Endothelial cell of umbilical vein (primary cell): Measurements from ENCODE around the gene GRID2IP. TPM values are rescaled to one million over a fixed set of nuclear protein-coding genes. Genes with fewer than 3 reads are reported as not detected.

Experiments used
- BruUV-seq: library from RNA; stranded (reverse); fragments of 400-500 nt; replicated peaks from 2 replicates; lab custom pipeline; 2021; lab: Mats Ljungman, UMichigan
- CTCF ChIA-PET: fragments of 300-600, 350-600 bp; sonication (Branson Sonifier 250); formaldehyde crosslinking; loops from one replicate; lab custom pipeline; 2021; ENCODE audit warnings: antibody characterized with exemption, inconsistent platforms; lab: Charles Lee
- POLR2A ChIA-PET: fragments of 300-600, 350-600 bp; sonication (Branson Sonifier 250); formaldehyde crosslinking; loops from one replicate; lab custom pipeline; 2021; ENCODE audit warnings: antibody characterized with exemption, inconsistent platforms; lab: Charles Lee
- DNase-seq: peaks from one replicate; pipeline ENCODE4 v3.0.0-alpha.2; 2011; ENCODE audit warnings: low read depth, low spot score
- FAIRE-seq: peaks from 2 replicates; lab custom pipeline; 2011; peaks lifted over from hg19 to GRCh38; lab: Jason Lieb, UNC
- H2AFZ ChIP-seq: 2 replicates; pipeline ENCODE4 v1.6.0; 2012; ENCODE audit warnings: low read depth, low read length, control low read depth, inconsistent platforms
- H3K27ac ChIP-seq: 2 replicates; pipeline ENCODE4 v1.5.1; 2011; ENCODE audit warnings: low read depth, mild to moderate bottlenecking, control low read depth, low read length, moderate library complexity; ENCODE audit not compliant: insufficient read depth
- H3K27me3 ChIP-seq, 2 experiments: 2 replicates each; pipeline versions ENCODE4 v1.6.0 to v1.6.1; 2011; ENCODE audit warnings: low read length in 2 of 2, mixed read lengths in 1 of 2; ENCODE audit not compliant: control insufficient read depth in 2 of 2, insufficient read depth in 2 of 2
- H3K36me3 ChIP-seq, 2 experiments: 2 replicates in 1 of 2; 3 replicates in 1 of 2; pipeline ENCODE4 v1.5.1; 2011; ENCODE audit warnings: low read length in 2 of 2, mild to moderate bottlenecking in 1 of 2, moderate library complexity in 1 of 2; ENCODE audit not compliant: control insufficient read depth in 2 of 2, insufficient read depth in 2 of 2; ENCODE audit errors: extremely low read depth in 1 of 2
- H3K4me1 ChIP-seq: 3 replicates; pipeline ENCODE4 v1.5.1; 2011; ENCODE audit warnings: mild to moderate bottlenecking, low read length; ENCODE audit not compliant: control insufficient read depth, insufficient read depth; ENCODE audit errors: extremely low read depth
- H3K4me2 ChIP-seq: 2 replicates; pipeline ENCODE4 v1.6.1; 2011; ENCODE audit warnings: low read length, control low read depth, mixed read lengths; ENCODE audit not compliant: insufficient read depth
- H3K4me3 ChIP-seq, 3 experiments: fragments of 200-600 bp in 1 of 3; sonication (generic), shearing (Covaris generic) in 1 of 3; replicated peaks in 1 of 3; 2 replicates each; pipeline ENCODE4 v1.5.1; 2011 to 2016; ENCODE audit warnings: control low read depth in 3 of 3, low read length in 3 of 3, mild to moderate bottlenecking in 2 of 3, inconsistent platforms in 1 of 3, low read depth in 1 of 3, moderate library complexity in 1 of 3; ENCODE audit not compliant: insufficient read depth in 1 of 3
- H3K79me2 ChIP-seq: 2 replicates; pipeline ENCODE4 v1.6.0; 2012; ENCODE audit warnings: low read length, inconsistent platforms; ENCODE audit not compliant: control insufficient read depth, insufficient read depth
- H3K9ac ChIP-seq: replicated peaks from 2 replicates; pipeline ENCODE3; 2011; ENCODE audit warnings: low read length, control low read depth; ENCODE audit not compliant: insufficient read depth; ENCODE audit errors: extremely low read depth
- H3K9me1 ChIP-seq: replicated peaks from 3 replicates; pipeline ENCODE4 v1.6.0; 2011; ENCODE audit warnings: mild to moderate bottlenecking, low read length; ENCODE audit not compliant: control insufficient read depth, insufficient read depth; ENCODE audit errors: extremely low read depth
- H3K9me3 ChIP-seq: replicated peaks from 2 replicates; pipeline ENCODE4 v1.5.1; 2012; ENCODE audit warnings: low read length, inconsistent platforms; ENCODE audit not compliant: control insufficient read depth, insufficient read depth
- H4K20me1 ChIP-seq: replicated peaks from 2 replicates; pipeline ENCODE3; 2011; ENCODE audit warnings: mild to moderate bottlenecking, low read length; ENCODE audit not compliant: control insufficient read depth, insufficient read depth; ENCODE audit errors: extremely low read depth
- EZH2 ChIP-seq: IDR thresholded peaks from 2 replicates; pipeline ENCODE4 v1.6.1; 2012; ENCODE audit warnings: borderline replicate concordance, low read depth, mild to moderate bottlenecking, moderate library complexity, low read length, inconsistent platforms; ENCODE audit not compliant: severe bottlenecking
- FOS ChIP-seq: IDR thresholded peaks from 2 replicates; pipeline ENCODE4 v1.6.1; 2011; ENCODE audit warnings: mild to moderate bottlenecking, low read length, moderate library complexity, borderline replicate concordance; ENCODE audit not compliant: insufficient read depth
- JUN ChIP-seq: IDR thresholded peaks from 2 replicates; pipeline ENCODE4 v1.6.1; 2011; ENCODE audit warnings: borderline replicate concordance, low read depth; ENCODE audit not compliant: insufficient read length, insufficient read depth
- MYC ChIP-seq: IDR thresholded peaks from one replicate; pipeline ENCODE4 v1.6.1; 2011; ENCODE audit warnings: mild to moderate bottlenecking, low read depth, low read length
- POLR2AphosphoS5 ChIP-seq: IDR thresholded peaks from 2 replicates; pipeline ENCODE4 v1.6.1; 2012; ENCODE audit warnings: low read depth, mild to moderate bottlenecking, control low read depth, low read length, moderate library complexity; ENCODE audit not compliant: insufficient read depth
- dilution Hi-C: fragments of 300-500 bp; cut with MboI; formaldehyde crosslinking; loops from one replicate; pipeline ENCODE4 v1.15.0; 2019; ENCODE audit warnings: low sequenced_read_pairs; ENCODE audit not compliant: extremely low pct_ligation_motif_present
- intact Hi-C: fragments of 100-400 bp; cut with micrococcal nuclease; formaldehyde crosslinking; loops from one replicate; pipeline ENCODE4 v1.10.0; 2022
- polyA plus RNA-seq, 4 experiments: library from polyadenylated mRNA; depleted of rRNA in 3 of 4; stranded (reverse) in 3 of 4; unstranded in 1 of 4; fragments of >200 nt; gene quantifications; 2 replicates each; pipeline versions ENCODE4 v1.2.1 to v1.2.3, GENCODE V29; 2011 to 2012; ENCODE audit warnings: missing spikeins in 1 of 4
- total RNA-seq: library from RNA; stranded (reverse); gene quantifications from 2 replicates; pipeline ENCODE4 v1.2.3, GENCODE V29; 2021
- TF ChIP-seq, protein P1 (sequence below): IDR thresholded peaks from 2 replicates; pipeline ENCODE4 v1.6.1; 2011; ENCODE audit not compliant: insufficient read depth, insufficient read length
- TF ChIP-seq, protein P2 (sequence below), 2 donors: IDR thresholded peaks; 1 replicate in 1 of 2; 2 replicates in 1 of 2; pipeline ENCODE4 v1.5.1; 2011; ENCODE audit warnings: low read length in 2 of 2, mild to moderate bottlenecking in 2 of 2, moderate library complexity in 2 of 2, control low read depth in 1 of 2, inconsistent platforms in 1 of 2, low read depth in 1 of 2; ENCODE audit not compliant: insufficient read depth in 1 of 2; ENCODE audit errors: extremely low read depth in 1 of 2

Gene GRID2IP
- total and polyA plus RNA-seq, 2 donors (not counting 3 experiments of a cell fraction or from before 2014, with no cell fraction given), result not detected

DNA sequence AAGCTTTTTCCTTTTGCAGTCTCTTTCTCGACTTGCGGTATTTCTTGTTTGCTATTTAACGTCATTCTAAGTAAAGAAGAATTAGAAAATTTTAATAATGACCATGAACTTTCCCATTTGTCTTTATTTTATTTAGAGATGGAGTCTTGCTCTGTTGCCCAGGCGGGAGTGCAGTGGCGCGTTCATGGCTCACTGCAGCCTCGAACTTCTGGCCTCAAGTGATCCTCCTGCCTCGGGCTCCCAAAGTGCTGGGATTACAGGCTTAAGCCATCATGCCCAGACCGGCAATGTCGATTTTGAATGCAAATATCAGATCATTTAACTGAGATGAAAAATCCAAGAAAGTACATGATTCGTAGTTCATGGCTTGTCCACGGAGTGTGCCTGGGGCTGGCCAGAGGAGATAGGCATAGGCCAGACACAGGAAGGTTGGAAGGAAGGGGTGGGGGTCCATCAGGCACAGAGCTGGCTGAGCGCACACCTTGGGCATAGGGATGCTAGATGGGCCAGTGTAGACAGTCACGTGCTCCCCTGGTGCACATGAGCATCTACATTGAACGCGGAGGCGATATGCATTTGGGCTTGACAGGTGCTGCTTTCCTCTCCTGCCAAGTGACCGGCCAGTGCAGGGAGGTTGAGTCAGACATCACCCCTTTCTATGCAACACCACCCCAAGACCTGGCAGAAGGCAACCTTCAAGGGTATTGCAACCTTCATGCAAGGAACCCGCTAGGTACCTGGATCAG lies 64.7 kb downstream of the GRID2IP start:
- CTCF ChIA-PET, result no interaction called here
- Histone ChIP-seq H2AFZ (no peak overlapping the region), H3K9me3 (no peaks in the 10 kb centered on the region), H3K79me2 (peaks cover 22% of the 10 kb centered on the region), H3K27ac (no peak overlapping the region), H4K20me1 (no peaks in the 10 kb centered on the region), H3K9ac (no peak overlapping the region), H3K4me3 (no peak overlapping the region), H3K36me3 (no peaks in the 10 kb centered on the region), H3K4me2 (no peak overlapping the region), H3K27me3 (peaks cover 3 to 4% of the 10 kb centered on the region in 2 experiments), H3K4me1 (peaks cover 10% of the 10 kb centered on the region), H3K9me1 (no peaks in the 10 kb centered on the region)
- FAIRE-seq, result no peak
- POLR2A ChIA-PET, result no interaction called here
- BruUV-seq, result no TSS peak
- no peak for DNase-seq
- intact Hi-C loops, result no loop called here
- TF ChIP-seq JUN (no peak), FOS (no peak), MYC (no peak), EZH2 (no peak), POLR2AphosphoS5 (no peak)
- TF ChIP-seq, protein P1, sequence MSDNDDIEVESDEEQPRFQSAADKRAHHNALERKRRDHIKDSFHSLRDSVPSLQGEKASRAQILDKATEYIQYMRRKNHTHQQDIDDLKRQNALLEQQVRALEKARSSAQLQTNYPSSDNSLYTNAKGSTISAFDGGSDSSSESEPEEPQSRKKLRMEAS, result no peak
- TF ChIP-seq, protein P2, sequence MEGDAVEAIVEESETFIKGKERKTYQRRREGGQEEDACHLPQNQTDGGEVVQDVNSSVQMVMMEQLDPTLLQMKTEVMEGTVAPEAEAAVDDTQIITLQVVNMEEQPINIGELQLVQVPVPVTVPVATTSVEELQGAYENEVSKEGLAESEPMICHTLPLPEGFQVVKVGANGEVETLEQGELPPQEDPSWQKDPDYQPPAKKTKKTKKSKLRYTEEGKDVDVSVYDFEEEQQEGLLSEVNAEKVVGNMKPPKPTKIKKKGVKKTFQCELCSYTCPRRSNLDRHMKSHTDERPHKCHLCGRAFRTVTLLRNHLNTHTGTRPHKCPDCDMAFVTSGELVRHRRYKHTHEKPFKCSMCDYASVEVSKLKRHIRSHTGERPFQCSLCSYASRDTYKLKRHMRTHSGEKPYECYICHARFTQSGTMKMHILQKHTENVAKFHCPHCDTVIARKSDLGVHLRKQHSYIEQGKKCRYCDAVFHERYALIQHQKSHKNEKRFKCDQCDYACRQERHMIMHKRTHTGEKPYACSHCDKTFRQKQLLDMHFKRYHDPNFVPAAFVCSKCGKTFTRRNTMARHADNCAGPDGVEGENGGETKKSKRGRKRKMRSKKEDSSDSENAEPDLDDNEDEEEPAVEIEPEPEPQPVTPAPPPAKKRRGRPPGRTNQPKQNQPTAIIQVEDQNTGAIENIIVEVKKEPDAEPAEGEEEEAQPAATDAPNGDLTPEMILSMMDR (IDR thresholded peaks at IDR 0.05; ENCODE audit: extremely low read depth in 1 of 2, insufficient read depth in 1 of 2, low read depth in 1 of 2, low read length in 2 of 2), result no peak
- dilution Hi-C loops, result no loop called here
